ENCODE results near the gene DCTN4. TPM values are rescaled to one million over a fixed set of nuclear protein-coding genes. Genes with fewer than 3 reads are reported as not detected.
A peak's percentile ranks its signal among the peaks of the same experiment; 100 is the strongest.

DCTN4 gene
- total RNA-seq, 1 donor from 2014 or later = 61.8 TPM

- DNase-seq (ENCODE audit: low read depth) = no peak
Measured at GRCh38 chr5:150740992-150741391, 17.8 kb downstream of the DCTN4 start.

GRCh38 chr5:150738862-150739261, 20.0 kb downstream of the DCTN4 start:
- DNase-seq (ENCODE audit: low read depth) = no peak

- DNase-seq (ENCODE audit: low read depth) = no peak
Measured at GRCh38 chr5:150734579-150735384, 24.0 kb downstream of the DCTN4 start.

DNA sequence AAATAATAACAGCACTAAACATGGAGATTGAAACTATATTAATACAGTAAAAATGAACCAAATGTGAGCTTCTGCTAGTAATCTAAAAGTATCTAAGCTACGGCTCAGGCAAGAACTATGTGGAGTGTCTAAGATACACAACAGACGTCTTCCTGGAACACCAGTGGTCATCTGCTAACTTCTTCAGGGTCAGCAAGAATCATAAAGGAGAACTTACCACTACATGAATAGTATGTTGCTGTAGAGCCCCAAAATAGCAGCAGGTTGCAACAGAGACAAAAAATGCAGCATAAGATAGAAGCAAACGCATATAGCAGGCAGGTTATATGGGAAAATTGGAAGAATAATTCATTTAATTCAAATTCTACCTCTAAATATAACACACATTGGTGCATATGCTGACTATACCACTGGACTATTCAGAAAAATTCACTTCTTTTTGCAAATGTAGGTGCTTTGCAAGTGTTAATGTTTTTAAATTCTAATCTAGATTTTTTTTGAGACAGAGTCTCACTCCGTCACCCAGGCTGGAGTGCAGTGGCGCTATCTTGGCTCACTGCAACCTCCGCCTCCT, 27.1 kb downstream of the DCTN4 start:
- no peak for DNase-seq (ENCODE audit: low read depth)

DNA sequence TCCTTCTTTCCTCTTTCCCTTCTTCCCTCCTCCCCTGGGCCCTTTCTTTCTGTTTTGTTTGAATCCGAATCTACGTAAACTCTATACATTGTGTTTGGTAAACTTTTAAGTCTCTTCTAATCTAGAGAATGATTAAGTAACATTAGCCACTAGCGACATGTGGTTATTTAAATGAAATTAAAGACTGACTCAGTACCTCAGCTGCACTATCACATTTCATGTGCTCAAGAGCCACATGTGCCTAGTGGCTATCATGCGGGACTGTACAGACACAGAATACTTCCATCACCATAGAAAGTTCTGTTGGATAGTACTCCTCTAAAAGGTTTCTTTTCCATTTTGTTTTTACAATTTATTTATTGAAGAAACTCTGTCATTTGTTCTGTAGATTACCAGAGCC, 29.0 kb downstream of the DCTN4 start:
- DNase-seq (ENCODE audit: low read depth) = no peak

DNA sequence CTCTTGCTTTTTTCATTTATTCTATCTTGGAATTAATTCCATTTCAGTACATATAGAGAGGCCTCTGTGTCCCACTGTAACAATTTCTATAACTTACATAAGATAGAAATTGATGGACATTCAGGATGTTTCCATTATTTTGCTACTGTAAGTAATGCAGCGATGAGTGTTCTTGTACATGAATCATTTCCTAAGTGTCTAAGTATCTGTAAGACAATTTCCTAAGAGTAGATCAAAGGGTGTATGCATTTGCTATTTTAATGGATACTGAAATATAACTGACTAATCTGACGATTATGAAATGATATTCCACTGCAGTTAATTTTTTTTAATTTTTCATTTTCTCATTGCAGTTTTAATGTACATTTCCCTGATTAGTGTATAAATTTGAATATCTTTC, 35.0 kb downstream of the DCTN4 start:
- DNase-seq (ENCODE audit: low read depth) = no peak

GRCh38 chr5:150710165-150710564, 48.7 kb downstream of the DCTN4 start:
- no peak for DNase-seq (ENCODE audit: low read depth)

DNA sequence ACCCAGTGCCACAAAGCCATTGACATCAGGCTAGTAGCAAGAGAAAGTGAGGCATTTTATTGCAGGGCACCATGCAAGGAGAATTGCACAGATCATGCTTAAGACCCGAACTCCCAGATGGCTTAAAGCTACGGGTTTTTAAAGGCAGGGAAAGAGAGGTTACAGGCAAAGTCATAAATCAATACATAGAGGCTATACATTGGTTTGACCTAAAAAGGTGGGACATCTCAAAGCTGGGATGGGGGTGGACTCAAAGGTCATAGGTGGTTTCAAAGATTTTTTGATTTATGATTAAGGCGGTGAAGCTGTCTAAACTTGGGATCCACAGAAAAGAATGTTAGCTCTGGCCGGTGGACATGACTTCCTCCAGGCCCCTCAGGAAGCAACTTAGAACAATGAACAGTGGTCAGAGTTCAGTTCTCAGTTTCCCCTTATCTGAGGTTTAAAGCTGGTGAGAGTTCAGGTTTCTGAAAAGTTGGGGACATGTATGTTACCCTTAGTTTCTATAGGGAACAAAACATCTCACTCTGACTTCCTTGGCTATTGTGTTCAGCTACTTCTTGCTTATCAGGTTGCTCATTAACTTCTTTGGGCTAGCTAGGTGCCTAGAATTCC, 51.9 kb downstream of the DCTN4 start:
- DNase-seq (ENCODE audit: low read depth) = no peak

DNA sequence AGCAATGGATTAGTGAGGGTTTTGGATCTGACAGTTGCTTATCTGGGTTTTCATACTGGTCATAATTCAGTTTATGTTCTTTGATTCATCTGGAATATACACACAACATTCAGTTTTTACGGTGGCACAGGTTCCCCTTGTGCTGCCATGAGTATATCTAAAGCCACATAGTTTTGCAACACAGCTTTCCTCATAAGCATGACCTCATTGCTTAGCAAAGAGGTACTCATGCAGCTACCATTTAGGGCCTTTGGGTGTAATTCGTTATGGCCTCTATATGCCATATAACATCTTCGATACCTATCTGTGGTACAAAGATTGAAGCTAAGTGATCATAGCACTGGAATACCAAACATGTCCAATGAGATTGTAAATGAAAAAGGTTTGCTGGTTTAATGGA, 55.1 kb downstream of the DCTN4 start:
- DNase-seq (ENCODE audit: low read depth) = no peak

DNA sequence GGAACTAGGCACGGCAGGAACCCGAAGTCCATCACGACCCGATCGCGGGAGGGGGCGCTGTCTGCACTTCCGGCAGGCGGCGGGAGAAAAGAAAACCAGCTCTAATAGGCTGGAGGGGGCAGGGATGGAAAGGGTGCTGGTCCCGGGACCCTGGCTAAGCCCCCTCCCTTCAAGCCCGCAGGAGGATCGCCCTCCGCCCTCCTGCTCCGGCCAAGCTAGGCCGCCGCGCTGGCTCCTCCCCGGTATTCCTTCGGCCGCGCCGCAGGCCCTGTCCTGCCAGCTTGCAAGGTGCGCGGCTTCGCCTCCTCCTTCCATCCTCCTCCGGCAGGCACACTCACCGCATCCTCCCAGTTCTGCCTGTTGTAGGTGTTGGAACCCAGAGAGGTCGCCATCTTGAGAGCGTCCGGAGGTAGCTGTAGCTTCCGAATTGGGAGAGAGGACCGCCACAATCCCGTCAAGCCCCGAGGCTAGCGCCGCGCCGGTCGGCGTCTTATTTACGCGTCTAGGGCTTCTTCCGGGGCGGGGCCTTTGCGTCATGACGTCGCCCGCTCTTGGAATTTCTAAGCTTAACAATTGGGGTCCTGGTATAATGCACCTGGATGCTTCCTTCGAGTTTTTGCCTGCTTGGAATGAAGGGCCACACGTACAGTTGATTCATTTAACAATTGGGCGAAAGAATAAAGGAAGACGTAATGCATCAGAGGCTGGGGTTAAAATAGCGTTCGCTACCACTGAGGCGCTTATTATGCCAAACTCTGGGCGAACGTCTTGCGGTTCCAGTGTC, 58.0 kb downstream of the DCTN4 start, which contains the start of gene RBM22:
Gene RBM22 (minus strand): TSS at position 469 of the 784 bp plus-strand sequence. CDS start 77 bp downstream, at position 392.
- peak; percentile 81 for DNase-seq (ENCODE audit: low read depth)

DNA sequence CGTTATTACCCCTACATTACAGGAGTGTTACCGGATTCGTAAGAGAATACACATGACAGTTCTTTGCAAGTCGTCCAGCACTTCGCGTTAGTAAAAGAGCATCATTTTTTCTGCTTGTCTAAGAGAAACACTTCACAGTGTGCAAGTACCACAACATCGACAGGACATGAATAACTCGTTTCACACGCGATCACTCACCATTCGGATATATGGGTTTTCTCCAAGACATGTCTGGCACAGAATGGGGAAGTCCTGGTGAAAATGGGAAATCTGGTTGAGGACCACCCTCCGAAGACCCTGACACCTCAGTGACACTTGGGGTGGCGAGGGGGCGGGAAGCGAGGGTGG, 58.6 kb downstream of the DCTN4 start:
- peak; percentile 15 for DNase-seq (ENCODE audit: low read depth)

GRCh38 chr5:150694612-150695011, 64.2 kb downstream of the DCTN4 start:
- no peak for DNase-seq (ENCODE audit: low read depth)

- DNase-seq (ENCODE audit: low read depth) = no peak
Measured at GRCh38 chr5:150692276-150692675, 66.5 kb downstream of the DCTN4 start.

DNA sequence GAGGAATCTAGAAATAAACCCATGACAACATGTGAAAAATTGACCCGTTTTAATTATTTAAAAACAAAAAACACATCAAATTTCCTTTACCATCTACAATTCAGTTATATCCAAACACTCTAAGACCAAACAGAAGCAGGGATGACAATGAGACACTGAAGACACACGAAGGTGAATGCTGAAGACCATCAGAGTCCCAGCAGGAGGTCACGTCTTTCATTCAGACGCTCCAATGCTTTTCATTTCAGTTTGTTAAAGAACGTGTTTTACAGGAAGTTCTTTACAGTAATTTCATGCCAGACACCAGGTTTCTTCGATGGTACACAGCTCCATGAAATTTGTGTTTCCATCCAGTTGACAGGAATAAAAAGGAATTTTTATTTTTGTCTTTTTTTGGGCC, 68.1 kb downstream of the DCTN4 start:
- no peak for DNase-seq (ENCODE audit: low read depth)

- DNase-seq (ENCODE audit: low read depth) = no peak
Measured at GRCh38 chr5:150689120-150689519, 69.7 kb downstream of the DCTN4 start.

GRCh38 chr5:150676578-150676977, 82.2 kb downstream of the DCTN4 start:
- DNase-seq (ENCODE audit: low read depth) = no peak

DNA sequence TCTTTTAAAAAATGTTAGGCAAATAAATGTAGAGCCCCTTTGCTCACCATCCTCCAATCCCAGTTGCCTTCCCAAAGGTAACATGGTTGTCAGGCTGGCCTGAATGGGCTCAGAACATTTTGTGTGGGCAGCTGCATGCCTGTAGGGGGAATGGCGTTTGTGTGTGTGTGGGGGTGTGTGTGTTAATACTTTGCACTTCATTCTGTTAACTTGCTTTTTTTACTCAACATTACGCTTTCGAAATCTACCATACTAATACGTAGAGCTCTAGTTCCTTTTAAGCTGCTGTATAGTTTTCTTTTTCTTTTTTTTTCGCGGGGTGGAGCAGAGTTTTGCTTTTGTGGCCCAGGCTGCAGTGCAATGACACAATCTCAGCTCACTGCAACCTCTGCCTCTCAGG, 83.7 kb downstream of the DCTN4 start:
- DNase-seq (ENCODE audit: low read depth) = no peak

- DNase-seq (ENCODE audit: low read depth) = no peak
Measured at GRCh38 chr5:150674341-150674821, 84.4 kb downstream of the DCTN4 start.

DNA sequence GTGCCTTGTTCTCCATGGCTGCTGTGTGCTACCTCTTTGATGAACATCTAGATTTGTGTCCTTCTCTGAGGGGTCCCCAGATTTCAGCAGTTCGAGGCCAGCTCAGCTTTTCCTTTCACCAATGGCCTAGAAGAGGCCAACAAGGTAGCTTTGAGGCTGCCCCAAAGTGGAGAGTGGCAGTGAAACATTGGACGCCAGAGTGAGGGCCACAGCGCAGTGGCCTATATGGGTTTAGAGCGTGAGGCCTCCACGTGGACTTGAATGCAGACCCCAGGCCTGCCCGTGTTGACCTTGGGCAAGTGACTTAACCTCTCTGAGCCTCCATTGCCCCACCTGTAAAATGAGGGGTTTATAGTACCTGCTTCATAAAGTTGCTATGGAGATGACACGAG, 85.9 kb downstream of the DCTN4 start:
- no peak for DNase-seq (ENCODE audit: low read depth)

DNA sequence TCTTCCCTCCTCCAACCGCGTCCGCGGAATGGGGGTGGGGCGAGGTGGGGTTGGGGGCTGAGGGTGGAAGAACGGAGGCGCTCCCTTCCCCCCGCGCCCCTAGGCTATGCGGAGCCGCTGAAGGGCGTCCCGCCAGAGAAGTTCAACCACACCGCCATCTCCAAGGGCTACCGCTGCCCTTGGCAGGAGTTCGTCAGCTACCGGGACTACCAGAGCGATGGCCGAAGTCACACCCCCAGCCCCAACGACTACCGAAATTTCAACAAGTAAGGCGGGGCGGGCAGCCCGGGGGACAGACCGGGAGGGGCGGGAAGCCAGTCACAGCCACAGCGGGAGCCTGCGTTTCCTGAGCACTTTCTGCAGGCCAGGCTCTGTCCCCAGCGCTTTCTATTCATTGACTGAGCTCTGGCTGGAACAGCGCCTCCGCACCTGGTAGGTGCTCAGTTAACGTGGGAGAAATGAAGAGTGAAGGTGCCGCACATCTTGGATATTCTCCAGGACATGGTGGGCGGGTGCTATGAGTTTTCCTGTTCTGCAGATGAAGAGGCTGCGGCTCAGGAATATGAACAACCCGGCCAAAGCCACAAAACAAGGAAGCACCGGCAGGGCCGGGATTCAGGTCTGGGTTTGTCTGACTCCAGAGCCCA, 86.5 kb downstream of the DCTN4 start:
- no peak for DNase-seq (ENCODE audit: low read depth)

- DNase-seq (ENCODE audit: low read depth) = no peak
Measured at GRCh38 chr5:150671509-150672236, 87.1 kb downstream of the DCTN4 start.
